IMR-90 (cell line): ENCODE results near the gene PDE4DIP. TPM values are rescaled to one million over a fixed set of nuclear protein-coding genes. Genes with fewer than 3 reads are reported as not detected.
"Not testable (repeated sequence)": the region's sequence is repeated elsewhere in the genome, so short reads cannot be mapped to it uniquely, and the experiment has no call there.

Experiments used
- ATAC-seq: fragments of 200-7000 bp; cut with Tn5 transposase; 2 replicates; pipeline ENCODE4 v1.9.1; 2020; ENCODE audit warnings: low read depth, mild to moderate bottlenecking, moderate library complexity
- BruUV-seq: library from RNA; stranded (reverse); fragments of 400-500 nt; replicated peaks from 2 replicates; lab custom pipeline; 2021; lab: Mats Ljungman, UMichigan
- CTCF ChIA-PET: fragments of 300-600 bp; formaldehyde crosslinking; extraction: SDS; loops from one replicate; lab custom pipeline; 2021; ENCODE audit warnings: antibody characterized with exemption; lab: Yijun Ruan, JAX
- POLR2A ChIA-PET: fragments of 300-600 bp; sonication (Branson Sonifier 250); formaldehyde crosslinking; loops from one replicate; lab custom pipeline; 2022; ENCODE audit warnings: antibody characterized with exemption; ENCODE audit not compliant: unreplicated experiment; lab: Charles Lee
- DNase-seq: peaks from one replicate; pipeline ENCODE4 v3.0.0; 2013
- H2AFZ ChIP-seq: replicated peaks from 2 replicates; pipeline ENCODE3; 2013; ENCODE audit warnings: low read length, mild to moderate bottlenecking; ENCODE audit not compliant: poor library complexity
- H2AK5ac ChIP-seq: 2 replicates; pipeline ENCODE4 v1.6.1; 2013; ENCODE audit warnings: low read depth, low read length, inconsistent platforms
- H2AK9ac ChIP-seq: replicated peaks from 2 replicates; pipeline ENCODE3; 2013; ENCODE audit warnings: mild to moderate bottlenecking, low read depth, low read length, moderate library complexity; ENCODE audit not compliant: poor library complexity
- H2BK120ac ChIP-seq: 2 replicates; pipeline ENCODE4 v1.6.1; 2013; ENCODE audit warnings: low read depth, low read length, inconsistent platforms
- H2BK15ac ChIP-seq: 3 replicates; pipeline ENCODE4 v1.6.1; 2013; ENCODE audit warnings: low read depth, low read length, inconsistent platforms
- H2BK20ac ChIP-seq: 2 replicates; pipeline ENCODE4 v1.6.1; 2013; ENCODE audit warnings: low read depth, mild to moderate bottlenecking, inconsistent platforms, low read length, moderate library complexity
- H2BK5ac ChIP-seq: 2 replicates; pipeline ENCODE4 v1.6.1; 2013; ENCODE audit warnings: mild to moderate bottlenecking, low read depth, low read length, inconsistent platforms; ENCODE audit not compliant: poor library complexity, severe bottlenecking
- H3K14ac ChIP-seq: replicated peaks from 2 replicates; pipeline ENCODE4 v1.6.1; 2013; ENCODE audit warnings: low read depth, low read length, inconsistent platforms
- H3K18ac ChIP-seq: 2 replicates; pipeline ENCODE4 v1.6.1; 2013; ENCODE audit warnings: low read depth, low read length, control low read depth
- H3K23ac ChIP-seq: 2 replicates; pipeline ENCODE4 v1.6.1; 2013; ENCODE audit warnings: low read depth, low read length, inconsistent platforms
- H3K27ac ChIP-seq: 2 replicates; pipeline ENCODE4 v1.5.1; 2013; ENCODE audit warnings: mild to moderate bottlenecking, control low read depth, low read length; ENCODE audit not compliant: insufficient read depth
- H3K27me3 ChIP-seq: 2 replicates; pipeline ENCODE4 v1.6.1; 2013; ENCODE audit warnings: low read length; ENCODE audit not compliant: control insufficient read depth, insufficient read depth
- H3K36me3 ChIP-seq: 2 replicates; pipeline ENCODE4 v1.6.1; 2013; ENCODE audit warnings: low read length, mixed read lengths; ENCODE audit not compliant: control insufficient read depth, insufficient read depth
- H3K4ac ChIP-seq: 2 replicates; pipeline ENCODE4 v1.6.1; 2013; ENCODE audit warnings: low read depth, low read length, inconsistent platforms
- H3K4me1 ChIP-seq: 2 replicates; pipeline ENCODE4 v1.6.1; 2013; ENCODE audit warnings: low read length, mixed read lengths; ENCODE audit not compliant: control insufficient read depth, insufficient read depth
- H3K4me2 ChIP-seq: 2 replicates; pipeline ENCODE4 v1.6.1; 2013; ENCODE audit warnings: low read depth, mild to moderate bottlenecking, control low read depth, low read length, moderate library complexity
- H3K4me3 ChIP-seq: 2 replicates; pipeline ENCODE4 v1.5.1; 2013; ENCODE audit warnings: low read depth, mild to moderate bottlenecking, control low read depth, low read length, moderate library complexity; ENCODE audit not compliant: insufficient read depth
- H3K56ac ChIP-seq: 2 replicates; pipeline ENCODE4 v1.6.1; 2013; ENCODE audit warnings: low read length, inconsistent platforms; ENCODE audit not compliant: insufficient read depth; ENCODE audit errors: extremely low read depth
- H3K79me1 ChIP-seq, 2 experiments: 2 replicates each; pipeline ENCODE4 v1.6.1; 2013; ENCODE audit warnings: low read length in 2 of 2, inconsistent platforms in 1 of 2, low read depth in 1 of 2
- H3K9ac ChIP-seq: 2 replicates; pipeline ENCODE4 v1.6.1; 2013; ENCODE audit warnings: low read depth, low read length, control low read depth
- H3K9me1 ChIP-seq: 2 replicates; pipeline ENCODE4 v1.6.1; 2013; ENCODE audit warnings: low read length, inconsistent platforms; ENCODE audit not compliant: insufficient read depth
- H3K9me3 ChIP-seq: 2 replicates; pipeline ENCODE4 v1.6.1; 2013; ENCODE audit warnings: low read length; ENCODE audit not compliant: control insufficient read depth, insufficient read depth
- H4K20me1 ChIP-seq: 2 replicates; pipeline ENCODE4 v1.6.1; 2013; ENCODE audit warnings: low read length, inconsistent platforms; ENCODE audit not compliant: insufficient read depth
- H4K5ac ChIP-seq: 2 replicates; pipeline ENCODE4 v1.6.1; 2013; ENCODE audit warnings: mild to moderate bottlenecking, low read depth, low read length, control low read depth
- H4K8ac ChIP-seq, 2 experiments: 2 replicates each; pipeline ENCODE4 v1.6.1; 2013; ENCODE audit warnings: low read depth in 2 of 2, low read length in 2 of 2, control low read depth in 1 of 2, inconsistent platforms in 1 of 2
- H4K91ac ChIP-seq: 2 replicates; pipeline ENCODE4 v1.6.1; 2013; ENCODE audit warnings: low read depth, low read length, inconsistent platforms; ENCODE audit not compliant: insufficient read depth
- WGBS, 2 experiments: methylation state at CpG; one replicate each; pipeline versions ENCODE4 v1.1.5 to v1.1.7; 2013; ENCODE audit warnings: missing lambda C conversion rate in 2 of 2; ENCODE audit not compliant: insufficient read length in 1 of 2; ENCODE audit errors: extremely low coverage in 2 of 2; 5-methylcytosine and 5-hydroxymethylcytosine counted together
- dilution Hi-C: fragments of 300-500 bp; cut with HindIII; formaldehyde crosslinking; loops from one replicate; pipeline ENCODE4 v1.14.3; 2018; ENCODE audit warnings: low sequenced_read_pairs; ENCODE audit not compliant: unreplicated experiment
- in situ Hi-C: fragments of 300-500 bp; cut with MboI; formaldehyde crosslinking; loops from 3 replicates; pipeline ENCODE4 v1.14.3; 2019; ENCODE audit warnings: low sequenced_read_pairs, inconsistent platforms, mixed read lengths
- intact Hi-C: fragments of 100-400 bp; cut with micrococcal nuclease; formaldehyde crosslinking; loops from 2 replicates; pipeline ENCODE4 v1.10.0; 2022
- polyA plus RNA-seq, 3 experiments: library from polyadenylated mRNA; depleted of rRNA; stranded (reverse); fragments of >200 nt; gene quantifications; 2 replicates each; pipeline ENCODE4 v1.2.3, GENCODE V29; 2012; ENCODE audit warnings: low replicate concordance in 1 of 3
- total RNA-seq: library from RNA; depleted of rRNA; stranded (reverse); fragments of >200 nt; gene quantifications from 2 replicates; pipeline ENCODE4 v1.2.3, GENCODE V29; 2012

The PDE4DIP gene
- total and polyA plus RNA-seq, 2 of the 4 experiments (the other 2 are of a cell fraction) = 36.7 to 74.4 TPM

GRCh38 chr1:148918836-148919447 is 74.7 kb downstream of the PDE4DIP start:
- intact Hi-C loops, H4K20me1 ChIP-seq, H3K23ac ChIP-seq, H3K4me1 ChIP-seq, H3K4me2 ChIP-seq, ATAC-seq, H2AFZ ChIP-seq, CTCF ChIA-PET, H3K27ac ChIP-seq, H3K36me3 ChIP-seq, H2BK5ac ChIP-seq, H3K9ac ChIP-seq, H2AK5ac ChIP-seq, H3K79me1 ChIP-seq, POLR2A ChIA-PET, H3K4me3 ChIP-seq, H3K18ac ChIP-seq, H4K5ac ChIP-seq, H3K14ac ChIP-seq, H3K4ac ChIP-seq, H4K8ac ChIP-seq, H2BK120ac ChIP-seq, DNase-seq, H2AK9ac ChIP-seq, H3K56ac ChIP-seq, H4K91ac ChIP-seq, H3K9me1 ChIP-seq, dilution Hi-C loops, BruUV-seq, H3K27me3 ChIP-seq, H2BK15ac ChIP-seq, H2BK20ac ChIP-seq, H3K9me3 ChIP-seq, in situ Hi-C loops: not testable (repeated sequence)
- whole genome bisulfite sequencing, 2 experiments = no CpG with 5 or more reads among the region's 3 CpGs

DNA sequence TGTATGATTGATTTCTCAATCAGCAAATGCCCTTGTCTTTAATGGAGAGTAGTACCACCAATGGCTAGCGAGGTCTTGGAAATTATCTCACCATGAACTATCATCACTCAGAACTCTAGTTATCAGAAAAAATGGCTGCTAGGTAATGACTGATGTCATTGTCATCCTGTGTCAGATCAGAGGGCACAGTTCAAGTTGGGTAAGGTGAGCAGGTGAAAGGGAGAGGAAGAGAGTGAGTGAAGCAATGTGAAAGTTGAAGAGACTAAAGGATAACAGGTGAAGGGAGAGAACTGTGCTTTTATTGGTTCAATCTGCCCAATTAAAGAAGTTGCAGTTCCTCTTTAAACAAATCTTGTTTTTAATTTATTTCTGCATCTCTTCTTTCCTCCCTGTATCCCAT is 76.8 kb downstream of the PDE4DIP start:
- H3K4me2 ChIP-seq, H3K4me3 ChIP-seq, H2AK9ac ChIP-seq, H2BK120ac ChIP-seq, BruUV-seq, H3K4me1 ChIP-seq, ATAC-seq, H3K4ac ChIP-seq, POLR2A ChIA-PET, H3K9ac ChIP-seq, in situ Hi-C loops, H2BK20ac ChIP-seq, DNase-seq, H3K56ac ChIP-seq, H3K27me3 ChIP-seq, H2BK15ac ChIP-seq, H4K5ac ChIP-seq, H4K8ac ChIP-seq, H2BK5ac ChIP-seq, dilution Hi-C loops, H4K20me1 ChIP-seq, H3K79me1 ChIP-seq, H3K36me3 ChIP-seq, H2AFZ ChIP-seq, H2AK5ac ChIP-seq, H4K91ac ChIP-seq, intact Hi-C loops, H3K14ac ChIP-seq, CTCF ChIA-PET, H3K27ac ChIP-seq, H3K9me1 ChIP-seq, H3K23ac ChIP-seq, H3K18ac ChIP-seq, H3K9me3 ChIP-seq: not testable (repeated sequence)
- WGBS, 2 experiments = no CpG with 5 or more reads among the region's 1 CpG
